ENCODE measurements around the gene STK38. TPM values are rescaled to one million over a fixed set of nuclear protein-coding genes. Genes with fewer than 3 reads are reported as not detected.

The STK38 gene
- total and polyA plus RNA-seq, 2 donors (not counting 1 experiment from before 2014, with no cell fraction given), result 26.9 to 42.6 TPM

- H3K4me1 ChIP-seq (ENCODE audit: control insufficient read depth, extremely low read depth, insufficient read depth, low read length), result no peaks in the 10 kb centered on the region
- H3K4me3 ChIP-seq (replicated peaks in 1 of 4; ENCODE audit: control extremely low read depth in 1 of 4, insufficient read depth in 1 of 4, low read depth in 3 of 4, low read length in 4 of 4), result no peak overlapping the region
- peaks cover 7% of the 10 kb centered on the region for H3K36me3 ChIP-seq (ENCODE audit: control insufficient read depth, insufficient read depth, low read length)
- H3K27me3 ChIP-seq (ENCODE audit: control insufficient read depth, insufficient read depth, low read length), result no peaks in the 10 kb centered on the region
- no peaks in the 10 kb centered on the region for H4K20me1 ChIP-seq (ENCODE audit: control insufficient read depth, extremely low read depth, insufficient read depth, low read length)
- no peak overlapping the region for H3K27ac ChIP-seq (ENCODE audit: insufficient read depth, low read length)
- H3K9ac ChIP-seq (ENCODE audit: insufficient read depth, low read length), result no peak overlapping the region
- TF ChIP-seq EZH2 (IDR thresholded peaks at IDR 0.05; ENCODE audit: low read length, missing control alignments) (no peak), CTCF (conservative IDR thresholded peaks at IDR 0.05 in 1 of 2, IDR thresholded peaks at IDR 0.05 in 1 of 2; ENCODE audit: low read depth in 1 of 2, low read length in 2 of 2) (no peak)
- no peaks in the 10 kb centered on the region for H3K9me3 ChIP-seq (ENCODE audit: control insufficient read depth, insufficient read depth, low read depth, low read length)
- H3K4me2 ChIP-seq (ENCODE audit: extremely low read depth, insufficient read depth, low read length), result no peak overlapping the region
- no peaks in the 10 kb centered on the region for H3K79me2 ChIP-seq (ENCODE audit: control insufficient read depth, insufficient read depth, low read length)
- DNase-seq (ENCODE audit: low read depth in 2 of 2), result peak in 1 of 2 donors; percentile 41
- no peak overlapping the region for H2AFZ ChIP-seq (ENCODE audit: low read length)
These were observed 42.3 kb downstream of the STK38 start for GRCh38 chr6:36504982-36505381.

GRCh38 chr6:36504181-36504580 is 43.1 kb downstream of the STK38 start:
- TF ChIP-seq CTCF (conservative IDR thresholded peaks at IDR 0.05 in 1 of 2, IDR thresholded peaks at IDR 0.05 in 1 of 2; ENCODE audit: low read depth in 1 of 2, low read length in 2 of 2) (no peak), EZH2 (IDR thresholded peaks at IDR 0.05; ENCODE audit: low read length, missing control alignments) (no peak)
- Histone ChIP-seq H3K36me3 (ENCODE audit: control insufficient read depth, insufficient read depth, low read length) (peaks cover 7% of the 10 kb centered on the region), H3K27ac (ENCODE audit: insufficient read depth, low read length) (no peak overlapping the region), H2AFZ (ENCODE audit: low read length) (no peak overlapping the region), H3K4me2 (ENCODE audit: extremely low read depth, insufficient read depth, low read length) (no peak overlapping the region), H3K79me2 (ENCODE audit: control insufficient read depth, insufficient read depth, low read length) (no peaks in the 10 kb centered on the region), H3K4me3 (replicated peaks in 1 of 4; ENCODE audit: control extremely low read depth in 1 of 4, insufficient read depth in 1 of 4, low read depth in 3 of 4, low read length in 4 of 4) (no peak overlapping the region), H3K9ac (ENCODE audit: insufficient read depth, low read length) (no peak overlapping the region), H3K27me3 (ENCODE audit: control insufficient read depth, insufficient read depth, low read length) (no peaks in the 10 kb centered on the region), H4K20me1 (ENCODE audit: control insufficient read depth, extremely low read depth, insufficient read depth, low read length) (no peaks in the 10 kb centered on the region), H3K9me3 (ENCODE audit: control insufficient read depth, insufficient read depth, low read depth, low read length) (no peaks in the 10 kb centered on the region), H3K4me1 (ENCODE audit: control insufficient read depth, extremely low read depth, insufficient read depth, low read length) (no peaks in the 10 kb centered on the region)
- no peak for DNase-seq (ENCODE audit: low read depth in 2 of 2)

GRCh38 chr6:36501686-36502085 is 45.6 kb downstream of the STK38 start:
- Histone ChIP-seq H3K27ac (ENCODE audit: insufficient read depth, low read length) (no peak overlapping the region), H3K36me3 (ENCODE audit: control insufficient read depth, insufficient read depth, low read length) (peaks cover 2% of the 10 kb centered on the region), H3K79me2 (ENCODE audit: control insufficient read depth, insufficient read depth, low read length) (no peaks in the 10 kb centered on the region), H3K27me3 (ENCODE audit: control insufficient read depth, insufficient read depth, low read length) (no peaks in the 10 kb centered on the region), H3K4me2 (ENCODE audit: extremely low read depth, insufficient read depth, low read length) (no peak overlapping the region), H2AFZ (ENCODE audit: low read length) (no peak overlapping the region), H4K20me1 (ENCODE audit: control insufficient read depth, extremely low read depth, insufficient read depth, low read length) (no peaks in the 10 kb centered on the region), H3K4me3 (replicated peaks in 1 of 4; ENCODE audit: control extremely low read depth in 1 of 4, insufficient read depth in 1 of 4, low read depth in 3 of 4, low read length in 4 of 4) (no peak overlapping the region), H3K4me1 (ENCODE audit: control insufficient read depth, extremely low read depth, insufficient read depth, low read length) (no peaks in the 10 kb centered on the region), H3K9ac (ENCODE audit: insufficient read depth, low read length) (no peak overlapping the region), H3K9me3 (ENCODE audit: control insufficient read depth, insufficient read depth, low read depth, low read length) (no peaks in the 10 kb centered on the region)
- TF ChIP-seq CTCF (conservative IDR thresholded peaks at IDR 0.05 in 1 of 2, IDR thresholded peaks at IDR 0.05 in 1 of 2; ENCODE audit: low read depth in 1 of 2, low read length in 2 of 2) (no peak), EZH2 (IDR thresholded peaks at IDR 0.05; ENCODE audit: low read length, missing control alignments) (no peak)
- peak in 1 of 2 donors; percentile 54 for DNase-seq (ENCODE audit: low read depth in 2 of 2)
